Measurements from ENCODE around the gene NXNL1. TPM values are rescaled to one million over a fixed set of nuclear protein-coding genes. Genes with fewer than 3 reads are reported as not detected.

NXNL1 gene
- total and polyA plus RNA-seq, 11 donors, result 0.32 to 1.1 (median 0.60) TPM; not detected in 6

GRCh38 chr19:17406887-17407196, 53.9 kb downstream of the NXNL1 start:
- no peak for ATAC-seq
- H3K4me1 ChIP-seq, result peaks cover 0 to 39% (median 7%) of the 10 kb centered on the region in 12 donors
- H3K27ac ChIP-seq, result peak overlapping the region; percentile 5 to 97 (median 84)
- TF ChIP-seq POLR2A (IDR thresholded peaks at IDR 0.05) (no peak), CTCF (IDR thresholded peaks at IDR 0.05) (no peak)
- WGBS, 4 donors, result 42 to 54% (median 46%) methylated on average over 2 of the region's 2 CpGs
- no peaks in the 10 kb centered on the region for H3K27me3 ChIP-seq
- H3K4me3 ChIP-seq, result peak overlapping the region; percentile 2 to 83 (median 51)
- peaks cover 0 to 13% (median 0%) of the 10 kb centered on the region in 9 donors for H3K36me3 ChIP-seq
- no peak for DNase-seq
- no peaks in the 10 kb centered on the region for H3K9me3 ChIP-seq
- intact Hi-C loops (cut with DNase I), result no loop called here

- H3K36me3 ChIP-seq, result peaks cover 0 to 11% (median 0%) of the 10 kb centered on the region in 9 donors
- WGBS, 4 donors, result 59 to 68% (median 65%) methylated on average over 8 to 10 of the region's 10 CpGs
- H3K4me3 ChIP-seq, result peak overlapping the region in 11 of 12 donors; percentile 44 to 83 (median 55)
- peaks cover 0 to 5% (median 0%) of the 10 kb centered on the region in 9 donors for H3K27me3 ChIP-seq
- ATAC-seq (peak in 1 of 4 donors; percentile 12), DNase-seq (no peak)
- TF ChIP-seq POLR2A (IDR thresholded peaks at IDR 0.05) (no peak), CTCF (IDR thresholded peaks at IDR 0.05) (no peak)
- H3K27ac ChIP-seq, result peak overlapping the region; percentile 51 to 97 (median 86)
- intact Hi-C loops (cut with DNase I), result no loop called here
- no peaks in the 10 kb centered on the region for H3K9me3 ChIP-seq
- H3K4me1 ChIP-seq, result peaks cover 0 to 39% (median 7%) of the 10 kb centered on the region in 12 donors
These were observed 54.5 kb downstream of the NXNL1 start for GRCh38 chr19:17406046-17406886.

Other genes starting within 250 kb of the NXNL1 start
- gene USE1, start 245.6 kb downstream of the NXNL1 start, total RNA-seq, result 10 to 100 TPM; 22.5 to 34.4 (median 25.8) TPM
- 10 to 100 TPM; 60.6 to 69.6 TPM for gene USE1, start 245.6 kb downstream of the NXNL1 start, polyA plus RNA-seq
- gene OCEL1, start 234.7 kb downstream of the NXNL1 start, total RNA-seq, result 10 to 100 TPM in 6 of 9 donors, 1 to 10 TPM in 3; 8.7 to 27.2 (median 16.8) TPM
- gene OCEL1, start 234.7 kb downstream of the NXNL1 start, polyA plus RNA-seq, result 10 to 100 TPM; 15.6 to 35.2 TPM
- 100 to 1,000 TPM in 2 of 9 donors, 10 to 100 TPM in 7; 34.7 to 117 (median 47.0) TPM for gene NR2F6, start 215.0 kb downstream of the NXNL1 start, total RNA-seq
- gene NR2F6, start 215.0 kb downstream of the NXNL1 start, polyA plus RNA-seq, result 10 to 100 TPM; 30.8 to 38.3 TPM
- 10 to 100 TPM in 1 of 9 donors, 1 to 10 TPM in 8; 3.7 to 14.6 (median 7.3) TPM for gene USHBP1, start 196.2 kb downstream of the NXNL1 start, total RNA-seq
- gene USHBP1, start 196.2 kb downstream of the NXNL1 start, polyA plus RNA-seq, result 10 to 100 TPM; 11.1 to 12.4 TPM
- gene BABAM1, start 193.5 kb downstream of the NXNL1 start, total RNA-seq, result 10 to 100 TPM; 60.9 to 92.4 (median 75.9) TPM
- 10 to 100 TPM; 67.2 to 73.5 TPM for gene BABAM1, start 193.5 kb downstream of the NXNL1 start, polyA plus RNA-seq
- under 1 TPM in 7 of 9 donors, not detected in 2; 0.07 to 0.44 (median 0.23) TPM for gene ANKLE1, start 179.0 kb downstream of the NXNL1 start, total RNA-seq
- gene ANKLE1, start 179.0 kb downstream of the NXNL1 start, polyA plus RNA-seq, result under 1 TPM; 0.08 to 0.36 TPM
- 10 to 100 TPM in 5 of 9 donors, 1 to 10 TPM in 4; 7.4 to 21.8 (median 10.3) TPM for gene ABHD8, start 157.5 kb downstream of the NXNL1 start, total RNA-seq
- gene ABHD8, start 157.5 kb downstream of the NXNL1 start, polyA plus RNA-seq, result 10 to 100 TPM; 11.6 to 19.2 TPM
- gene MRPL34, start 155.1 kb downstream of the NXNL1 start, total RNA-seq, result 100 to 1,000 TPM in 8 of 9 donors, 10 to 100 TPM in 1; 97.8 to 389 (median 174) TPM
- 100 to 1,000 TPM; 296 to 325 TPM for gene MRPL34, start 155.1 kb downstream of the NXNL1 start, polyA plus RNA-seq
- gene DDA1, start 151.4 kb downstream of the NXNL1 start, total RNA-seq, result 10 to 100 TPM; 13.9 to 47.1 (median 35.7) TPM
- gene DDA1, start 151.4 kb downstream of the NXNL1 start, polyA plus RNA-seq, result 10 to 100 TPM; 64.8 to 84.6 TPM
- gene ANO8, start 126.1 kb downstream of the NXNL1 start, total RNA-seq, result 10 to 100 TPM in 2 of 9 donors, 1 to 10 TPM in 7; 6.4 to 11.0 (median 7.9) TPM
- 1 to 10 TPM; 4.8 to 8.3 TPM for gene ANO8, start 126.1 kb downstream of the NXNL1 start, polyA plus RNA-seq
- gene GTPBP3, start 123.4 kb downstream of the NXNL1 start, total RNA-seq, result 10 to 100 TPM in 7 of 9 donors, 1 to 10 TPM in 2; 6.3 to 20.1 (median 11.3) TPM
- 10 to 100 TPM in 1 of 2 donors, 1 to 10 TPM in 1; 8.9 to 13.0 TPM for gene GTPBP3, start 123.4 kb downstream of the NXNL1 start, polyA plus RNA-seq
- gene PLVAP, start 83.6 kb downstream of the NXNL1 start, total RNA-seq, result 10 to 100 TPM in 4 of 9 donors, 1 to 10 TPM in 5; 7.1 to 52.8 (median 9.5) TPM
- 10 to 100 TPM; 26.4 to 50.1 TPM for gene PLVAP, start 83.6 kb downstream of the NXNL1 start, polyA plus RNA-seq
- gene CCDC194, start 66.7 kb downstream of the NXNL1 start, total RNA-seq, result under 1 TPM in 2 of 9 donors, not detected in 7; 0.37 to 0.53 TPM
- gene CCDC194, start 66.7 kb downstream of the NXNL1 start, polyA plus RNA-seq, result under 1 TPM in 1 of 2 donors, not detected in 1; 0.23 TPM
- 100 to 1,000 TPM in 1 of 9 donors, 10 to 100 TPM in 8; 28.6 to 116 (median 49.4) TPM for gene BST2, start 55.3 kb downstream of the NXNL1 start, total RNA-seq
- 10 to 100 TPM; 37.1 to 64.1 TPM for gene BST2, start 55.3 kb downstream of the NXNL1 start, polyA plus RNA-seq
- gene MVB12A, start 40.9 kb downstream of the NXNL1 start, total RNA-seq, result 10 to 100 TPM; 11.8 to 41.5 (median 18.5) TPM
- gene MVB12A, start 40.9 kb downstream of the NXNL1 start, polyA plus RNA-seq, result 10 to 100 TPM; 30.7 to 46.5 TPM
- under 1 TPM in 1 of 9 donors, not detected in 8; 0.52 TPM for gene TMEM221, start 12.3 kb downstream of the NXNL1 start, total RNA-seq
- under 1 TPM in 1 of 2 donors, not detected in 1; 0.04 TPM for gene TMEM221, start 12.3 kb downstream of the NXNL1 start, polyA plus RNA-seq
- 10 to 100 TPM; 32.6 to 70.3 (median 52.7) TPM for gene SLC27A1, start 9.6 kb upstream of the NXNL1 start, total RNA-seq
- 10 to 100 TPM; 22.1 to 47.6 TPM for gene SLC27A1, start 9.6 kb upstream of the NXNL1 start, polyA plus RNA-seq
- 10 to 100 TPM; 15.5 to 57.1 (median 27.0) TPM for gene PGLS, start 50.7 kb upstream of the NXNL1 start, total RNA-seq
- 10 to 100 TPM; 28.8 to 45.9 TPM for gene PGLS, start 50.7 kb upstream of the NXNL1 start, polyA plus RNA-seq
- gene COLGALT1, start 94.7 kb upstream of the NXNL1 start, total RNA-seq, result 100 to 1,000 TPM in 1 of 9 donors, 10 to 100 TPM in 8; 23.7 to 117 (median 32.6) TPM
- gene COLGALT1, start 94.7 kb upstream of the NXNL1 start, polyA plus RNA-seq, result 10 to 100 TPM; 16.1 to 49.8 TPM
- gene UNC13A, start 227.4 kb upstream of the NXNL1 start, total RNA-seq, result 1 to 10 TPM in 1 of 9 donors, under 1 TPM in 7, not detected in 1; 0.02 to 1.1 (median 0.09) TPM
- gene UNC13A, start 227.4 kb upstream of the NXNL1 start, polyA plus RNA-seq, result under 1 TPM; 0.04 to 0.19 TPM

All from heart left ventricle (tissue), 16 donors.